Neuron (in vitro differentiated cells): Measurements from ENCODE around the gene CLIC4.
A peak's percentile ranks its signal among the peaks of the same experiment; 100 is the strongest.
"Not testable (repeated sequence)": the region's sequence is repeated elsewhere in the genome, so short reads cannot be mapped to it uniquely, and the experiment has no call there.

Experiments
- H2AFZ ChIP-seq: one replicate; pipeline ENCODE4 v1.6.1; 2013; ENCODE audit warnings: low read depth, mild to moderate bottlenecking, inconsistent platforms, low read length, moderate library complexity
- H3K27me3 ChIP-seq: one replicate; pipeline ENCODE4 v1.6.1; 2013; ENCODE audit warnings: low read length; ENCODE audit not compliant: insufficient read depth
- H3K36me3 ChIP-seq: one replicate; pipeline ENCODE4 v1.6.1; 2013; ENCODE audit warnings: low read length; ENCODE audit not compliant: insufficient read depth
- H3K4me1 ChIP-seq: one replicate; pipeline ENCODE4 v1.6.1; 2013; ENCODE audit warnings: low read length; ENCODE audit not compliant: insufficient read depth
- H3K4me3 ChIP-seq: 2 replicates; pipeline ENCODE4 v1.5.1; 2013; ENCODE audit warnings: mild to moderate bottlenecking, low read length, moderate library complexity
- H3K9me3 ChIP-seq: one replicate; pipeline ENCODE4 v1.6.1; 2013; ENCODE audit warnings: low read length

CLIC4 gene

DNA sequence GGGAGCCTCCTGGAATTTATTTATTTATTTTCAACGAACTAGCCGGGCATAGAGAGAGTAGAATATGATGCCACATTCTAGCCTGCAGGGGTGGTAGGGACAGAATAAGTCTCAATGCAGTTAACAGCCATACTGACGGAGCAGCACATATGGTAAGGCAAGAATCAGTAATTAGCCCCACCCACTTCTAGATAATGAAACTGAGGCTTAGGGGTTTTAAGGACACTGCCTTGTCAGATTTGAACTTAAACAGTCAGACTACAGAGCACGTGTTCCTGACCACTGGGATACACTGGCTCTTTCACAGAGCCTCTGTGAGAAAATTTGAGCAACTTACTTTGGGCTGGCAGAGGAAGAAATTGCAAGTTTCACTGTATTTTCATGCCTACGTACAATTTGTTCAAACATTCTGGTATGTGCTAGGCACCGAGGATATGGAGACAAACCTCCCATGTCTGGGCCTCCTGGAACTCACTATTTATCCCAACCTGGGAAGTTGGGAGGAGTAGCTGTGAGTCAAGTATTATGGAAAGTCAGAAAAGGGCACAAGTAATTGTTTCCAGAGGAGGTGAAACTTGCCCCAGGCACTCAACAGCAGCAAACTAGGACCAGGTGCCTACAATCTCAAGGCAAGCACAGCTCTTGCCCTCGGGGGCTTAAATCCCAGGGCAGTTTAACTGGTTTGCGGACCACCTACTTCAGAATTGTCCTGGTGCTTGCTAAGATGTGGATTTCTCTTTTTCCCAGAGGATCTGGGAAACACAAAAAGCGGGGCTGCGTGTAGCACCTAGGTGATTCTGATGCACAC lies 1.6 kb upstream of the CLIC4 start:
- Histone ChIP-seq H3K9me3 (no peaks in the 10 kb centered on the region), H3K4me3 (no peak overlapping the region), H3K4me1 (peaks cover 22% of the 10 kb centered on the region), H3K27me3 (no peaks in the 10 kb centered on the region), H2AFZ (no peak overlapping the region), H3K36me3 (no peaks in the 10 kb centered on the region)

DNA sequence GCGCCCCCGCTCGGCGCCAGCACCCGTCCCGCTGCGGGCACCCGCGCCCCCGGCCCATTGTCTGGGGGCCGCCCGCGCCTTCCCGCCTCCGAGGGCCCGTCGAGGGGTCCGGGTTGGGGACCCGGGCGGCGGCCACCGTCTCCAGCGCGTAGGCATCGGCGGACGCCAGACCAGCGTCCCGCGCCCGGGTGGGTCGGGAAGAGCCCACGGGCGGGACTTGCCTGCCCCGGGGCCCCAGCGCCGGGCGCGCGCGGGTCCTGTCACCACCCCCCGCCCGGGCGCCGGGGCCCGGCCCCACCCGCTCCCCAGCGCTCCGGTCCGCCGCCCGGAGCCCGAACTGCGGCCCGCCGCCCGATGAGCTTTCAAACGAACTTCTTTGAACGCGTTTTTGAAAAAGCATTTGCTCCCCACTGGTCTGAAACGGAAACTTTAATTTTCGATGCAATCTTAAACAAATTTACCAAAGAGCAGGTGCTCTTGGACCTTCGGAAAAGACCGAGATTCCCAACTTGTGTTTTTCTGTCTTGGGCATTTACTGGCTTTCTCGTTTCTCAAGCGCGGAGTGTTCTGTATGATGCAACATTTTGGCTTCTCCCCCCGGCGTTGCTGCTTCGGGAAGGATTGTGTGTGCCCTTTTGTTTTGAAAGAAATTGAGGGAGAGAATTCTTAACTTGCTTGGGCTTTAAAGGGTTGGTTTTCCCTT lies 615 bp downstream of the CLIC4 start:
- Histone ChIP-seq H3K4me3 (peak overlapping the region; percentile 95), H2AFZ (peak overlapping the region; percentile 57), H3K36me3 (peaks cover 3% of the 10 kb centered on the region), H3K27me3 (no peaks in the 10 kb centered on the region), H3K9me3 (peaks cover 4% of the 10 kb centered on the region), H3K4me1 (peaks cover 15% of the 10 kb centered on the region)

DNA sequence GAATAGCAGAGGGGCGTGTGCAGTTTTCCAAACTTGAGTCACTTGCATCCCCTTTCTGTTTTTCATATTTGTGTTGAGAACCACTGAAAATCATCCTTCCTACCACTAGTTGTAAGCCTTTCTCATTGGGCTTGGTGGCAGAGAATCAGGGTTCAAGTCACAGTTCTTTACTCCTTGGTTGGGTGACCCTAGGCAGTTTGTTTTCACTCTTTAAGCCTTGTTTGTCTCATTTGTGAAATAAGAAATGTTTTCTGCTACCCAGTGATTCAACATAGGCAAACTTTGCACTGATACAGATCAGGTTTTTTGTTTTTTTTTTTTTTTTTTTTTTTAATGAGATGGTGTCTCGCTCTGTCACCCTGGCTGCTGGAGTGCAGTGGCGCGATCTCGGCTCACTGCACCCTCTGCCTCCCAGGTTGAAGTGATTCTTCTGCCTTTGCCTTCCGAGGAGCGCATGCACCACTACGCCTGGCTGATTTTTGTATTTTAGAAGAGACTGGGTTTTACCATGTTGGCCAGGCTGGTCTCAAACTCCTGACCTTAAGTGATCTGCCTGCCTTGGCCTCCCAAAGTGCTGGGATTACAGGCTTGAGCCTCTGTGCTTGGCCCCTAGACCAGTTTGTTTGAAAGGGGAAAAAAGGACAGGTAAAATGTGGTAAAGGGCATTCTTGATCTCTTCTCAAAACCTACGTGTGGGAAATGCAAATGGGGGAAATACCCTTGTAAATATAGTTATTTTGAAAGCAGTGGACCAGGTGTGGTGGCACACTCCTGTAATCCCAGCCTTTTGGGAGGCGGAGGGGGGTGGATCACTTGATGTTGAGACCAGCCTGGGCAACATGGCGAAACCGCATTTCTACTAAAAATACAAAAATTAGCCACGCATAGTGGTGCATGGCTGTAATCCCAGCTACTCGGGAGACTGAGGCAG lies 3.2 kb downstream of the CLIC4 start:
- no peak overlapping the region for H2AFZ ChIP-seq
- peaks cover 4% of the 10 kb centered on the region for H3K9me3 ChIP-seq
- no peak overlapping the region for H3K4me3 ChIP-seq
- H3K4me1 ChIP-seq: peaks cover 14% of the 10 kb centered on the region
- no peaks in the 10 kb centered on the region for H3K27me3 ChIP-seq
- H3K36me3 ChIP-seq: peaks cover 3% of the 10 kb centered on the region

DNA sequence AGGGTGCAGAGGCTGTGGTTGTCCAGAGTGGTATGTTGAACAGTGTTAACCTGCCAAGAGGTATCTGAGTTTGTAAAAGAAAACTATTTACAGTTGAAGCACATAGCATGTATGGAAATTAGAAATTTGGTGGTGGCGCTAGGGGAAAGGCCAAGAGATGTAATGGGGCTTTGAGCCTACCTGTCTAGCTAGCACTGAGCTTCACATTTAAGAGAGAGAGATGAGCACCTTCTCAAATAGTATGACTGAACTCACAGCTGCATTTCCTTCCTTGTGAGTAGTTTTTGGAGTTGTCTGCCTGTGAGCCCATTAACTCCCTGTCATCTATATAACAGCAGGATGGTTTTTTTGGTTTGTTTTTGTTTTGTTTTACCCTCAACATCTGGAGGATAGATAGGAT lies 4.0 kb downstream of the CLIC4 start:
- Histone ChIP-seq H3K4me1 (peaks cover 8% of the 10 kb centered on the region), H3K27me3 (no peaks in the 10 kb centered on the region), H3K4me3 (no peak overlapping the region)

DNA sequence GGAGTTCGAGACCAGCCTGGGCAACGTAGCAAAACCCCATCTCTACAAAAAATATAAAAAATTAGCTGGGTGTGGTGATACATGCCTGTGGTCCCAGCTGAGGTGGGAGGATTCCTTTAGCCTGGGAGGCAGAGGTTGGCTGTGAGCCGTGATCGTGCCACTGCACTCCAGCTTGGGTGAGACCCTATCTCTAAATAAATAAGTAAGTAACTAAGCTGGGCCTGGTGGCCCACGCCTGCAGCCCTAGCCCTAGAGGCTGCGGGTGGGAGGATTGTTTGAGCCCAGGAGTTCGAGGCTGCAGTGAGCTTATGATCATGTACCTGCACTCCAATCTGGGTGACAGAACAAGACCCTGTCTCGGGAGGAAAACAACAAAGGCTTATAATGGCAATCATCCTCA lies 4.6 kb downstream of the CLIC4 start:
- Histone ChIP-seq H3K4me1 (peaks cover 8% of the 10 kb centered on the region), H3K36me3 (peaks cover 3% of the 10 kb centered on the region), H3K9me3 (peaks cover 4% of the 10 kb centered on the region), H3K27me3 (no peaks in the 10 kb centered on the region), H3K4me3 (no peak overlapping the region), H2AFZ (no peak overlapping the region)

More for the DNA sequence above, 4.0 kb downstream of the CLIC4 start:
- H3K9me3 ChIP-seq: peaks cover 4% of the 10 kb centered on the region
- no peak overlapping the region for H2AFZ ChIP-seq
- peaks cover 3% of the 10 kb centered on the region for H3K36me3 ChIP-seq

DNA sequence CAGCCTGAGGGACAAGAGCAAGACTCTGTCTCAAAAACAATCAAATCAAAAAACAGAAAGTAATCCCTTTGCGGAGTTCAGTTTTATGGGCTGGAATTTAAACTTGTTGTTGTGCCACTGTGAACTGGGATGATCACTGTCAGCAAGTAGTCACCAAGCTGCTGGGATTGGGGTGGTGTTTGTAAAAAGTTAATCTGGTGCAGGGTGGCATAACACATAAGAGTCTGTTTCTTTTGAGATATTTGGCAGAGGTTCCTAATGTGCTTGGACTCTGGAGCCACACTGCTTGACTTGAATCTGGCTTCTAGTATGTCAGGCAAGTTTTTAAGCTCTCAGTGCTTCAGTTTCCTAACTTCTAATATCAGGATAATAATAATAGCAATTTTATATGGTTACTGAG lies 6.6 kb downstream of the CLIC4 start:
- H3K4me3 ChIP-seq: no peak overlapping the region
- H3K4me1 ChIP-seq: peaks cover 5% of the 10 kb centered on the region
- peaks cover 6% of the 10 kb centered on the region for H3K9me3 ChIP-seq
- no peak overlapping the region for H2AFZ ChIP-seq
- no peaks in the 10 kb centered on the region for H3K27me3 ChIP-seq
- H3K36me3 ChIP-seq: peaks cover 3% of the 10 kb centered on the region

DNA sequence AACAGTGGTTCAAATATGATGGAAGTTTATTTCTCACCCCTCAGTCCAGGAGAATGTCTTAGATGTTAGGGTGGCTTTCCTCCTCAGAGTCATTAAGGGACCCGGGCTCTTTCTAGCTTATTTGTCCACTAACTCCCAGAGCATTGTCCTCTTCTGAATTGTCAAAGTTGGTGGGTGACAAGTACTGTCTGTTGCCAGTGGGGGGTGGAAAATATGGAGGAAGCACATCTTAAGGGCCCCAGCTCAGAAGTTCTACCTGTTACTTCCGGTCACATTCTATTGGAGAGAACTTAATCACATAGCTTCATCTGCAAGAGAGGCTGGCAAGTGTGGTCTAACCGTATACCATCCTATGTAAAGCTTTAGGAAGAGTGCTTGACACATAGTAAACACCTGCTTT lies 7.1 kb downstream of the CLIC4 start:
- Histone ChIP-seq H3K36me3 (peaks cover 5% of the 10 kb centered on the region), H3K4me1 (peaks cover 3% of the 10 kb centered on the region), H2AFZ (no peak overlapping the region), H3K9me3 (peaks cover 7% of the 10 kb centered on the region), H3K4me3 (no peak overlapping the region), H3K27me3 (no peaks in the 10 kb centered on the region)

DNA sequence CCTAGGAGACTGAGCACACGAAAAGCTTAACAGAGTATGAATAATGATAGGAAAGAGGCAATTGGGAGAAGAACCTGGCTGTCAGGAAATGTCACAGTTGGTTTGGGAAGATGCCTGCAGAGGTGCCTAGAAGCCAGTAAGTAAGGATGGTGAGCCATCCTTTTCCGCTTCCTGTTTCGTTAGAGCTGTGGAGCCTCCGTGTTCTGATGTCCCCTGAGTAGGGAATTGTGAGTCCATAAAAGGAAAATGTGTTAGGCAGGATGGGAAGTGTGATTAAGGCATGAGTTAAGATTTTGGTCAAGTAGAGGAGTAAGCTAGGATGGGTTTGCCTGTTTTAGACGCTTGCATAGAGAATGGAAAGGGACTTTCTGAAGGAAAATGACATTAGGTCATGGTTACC lies 9.0 kb downstream of the CLIC4 start:
- H3K4me1 ChIP-seq: no peaks in the 10 kb centered on the region
- H3K4me3 ChIP-seq: no peak overlapping the region
- no peak overlapping the region for H2AFZ ChIP-seq
- H3K36me3 ChIP-seq: peaks cover 5% of the 10 kb centered on the region
- peaks cover 7% of the 10 kb centered on the region for H3K9me3 ChIP-seq
- H3K27me3 ChIP-seq: no peaks in the 10 kb centered on the region

DNA sequence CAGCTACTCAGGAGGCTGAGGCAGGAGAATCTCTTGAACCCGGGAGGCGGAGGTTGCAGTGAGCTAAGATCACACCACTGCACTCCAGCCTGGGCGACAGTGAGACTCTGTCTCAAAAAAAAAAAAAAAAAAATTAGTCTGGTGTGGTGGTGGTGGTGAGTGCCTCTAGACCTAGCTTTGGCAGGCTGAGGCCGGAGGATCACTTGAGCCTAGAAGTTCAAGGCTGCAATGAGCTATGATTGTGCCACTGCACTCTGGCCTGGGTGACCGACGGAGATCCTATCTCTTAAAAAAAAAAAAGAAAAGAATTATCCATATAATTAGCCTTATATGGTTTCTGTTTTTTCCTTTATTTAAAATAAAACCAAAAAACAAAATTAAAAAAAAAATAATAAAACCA lies 10.1 kb downstream of the CLIC4 start:
- not testable (repeated sequence) for H3K9me3 ChIP-seq, H3K4me3 ChIP-seq, H3K36me3 ChIP-seq, H3K4me1 ChIP-seq, H2AFZ ChIP-seq, H3K27me3 ChIP-seq

DNA sequence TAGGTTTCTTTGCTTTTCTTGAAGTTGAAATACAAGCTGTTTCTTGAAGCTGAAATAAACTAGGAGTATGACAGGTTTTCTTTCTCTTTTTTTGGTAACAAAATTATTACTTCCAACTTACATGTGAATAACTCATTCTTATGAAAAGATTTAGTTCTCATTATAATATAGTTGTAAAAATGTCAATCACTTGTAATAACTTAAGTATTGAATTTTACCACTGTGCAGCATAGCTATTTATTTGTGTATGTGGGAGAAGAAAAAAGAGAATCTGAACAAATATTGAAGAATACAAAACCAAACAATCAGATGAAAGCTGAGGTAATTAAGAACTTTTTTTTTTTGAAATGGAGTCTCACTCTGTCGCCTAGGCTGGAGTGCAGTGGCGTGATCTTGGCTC lies 11.1 kb downstream of the CLIC4 start:
- peaks cover 5% of the 10 kb centered on the region for H3K36me3 ChIP-seq
- no peak overlapping the region for H2AFZ ChIP-seq
- no peaks in the 10 kb centered on the region for H3K27me3 ChIP-seq
- H3K4me3 ChIP-seq: no peak overlapping the region
- H3K9me3 ChIP-seq: peaks cover 3% of the 10 kb centered on the region
- H3K4me1 ChIP-seq: no peaks in the 10 kb centered on the region

DNA sequence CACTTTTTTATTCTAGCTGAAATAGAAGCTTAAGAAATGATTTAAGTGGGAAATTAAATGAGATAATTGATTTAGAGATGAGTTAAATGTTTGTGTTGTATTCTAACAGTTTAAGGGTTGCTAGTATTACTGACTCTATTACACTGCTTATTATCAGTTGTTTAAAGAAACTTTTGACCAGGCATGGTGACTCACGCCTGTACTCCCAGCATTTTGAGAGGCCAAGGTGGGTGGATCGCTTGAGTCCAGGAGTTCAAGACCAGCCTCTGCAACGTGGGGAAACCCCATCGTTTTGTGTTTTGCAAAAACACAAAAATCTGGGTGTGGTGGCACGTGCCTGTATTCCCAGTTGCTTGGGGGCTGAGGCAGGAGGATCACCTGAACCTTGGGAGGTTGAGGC lies 14.2 kb downstream of the CLIC4 start:
- Histone ChIP-seq H3K4me1 (no peaks in the 10 kb centered on the region), H2AFZ (no peak overlapping the region), H3K36me3 (peaks cover 5% of the 10 kb centered on the region), H3K9me3 (peaks cover 3% of the 10 kb centered on the region), H3K27me3 (no peaks in the 10 kb centered on the region), H3K4me3 (no peak overlapping the region)

DNA sequence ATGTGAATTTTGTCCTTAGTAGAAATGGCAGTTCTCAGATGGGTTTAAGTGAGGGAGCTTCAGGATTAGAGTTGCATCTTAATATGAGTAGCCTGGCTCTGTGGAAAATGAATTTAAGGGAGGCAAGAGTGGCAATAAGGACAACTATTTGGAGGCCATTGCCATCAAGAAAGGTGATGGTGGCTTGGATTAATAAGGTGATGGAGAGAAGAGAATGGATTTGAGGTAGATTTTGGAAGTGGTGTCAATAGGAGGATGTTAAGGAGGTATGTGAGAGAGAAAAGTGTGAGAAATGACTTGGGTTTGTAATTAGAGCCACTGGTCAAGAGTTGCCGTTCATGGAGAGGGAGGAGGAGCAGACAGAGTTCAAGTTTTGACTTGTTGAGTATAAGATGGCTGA lies 16.3 kb downstream of the CLIC4 start:
- Histone ChIP-seq H3K27me3 (no peaks in the 10 kb centered on the region), H3K4me1 (no peaks in the 10 kb centered on the region), H3K9me3 (peaks cover 2% of the 10 kb centered on the region), H3K4me3 (no peak overlapping the region), H3K36me3 (peaks cover 5% of the 10 kb centered on the region), H2AFZ (no peak overlapping the region)

DNA sequence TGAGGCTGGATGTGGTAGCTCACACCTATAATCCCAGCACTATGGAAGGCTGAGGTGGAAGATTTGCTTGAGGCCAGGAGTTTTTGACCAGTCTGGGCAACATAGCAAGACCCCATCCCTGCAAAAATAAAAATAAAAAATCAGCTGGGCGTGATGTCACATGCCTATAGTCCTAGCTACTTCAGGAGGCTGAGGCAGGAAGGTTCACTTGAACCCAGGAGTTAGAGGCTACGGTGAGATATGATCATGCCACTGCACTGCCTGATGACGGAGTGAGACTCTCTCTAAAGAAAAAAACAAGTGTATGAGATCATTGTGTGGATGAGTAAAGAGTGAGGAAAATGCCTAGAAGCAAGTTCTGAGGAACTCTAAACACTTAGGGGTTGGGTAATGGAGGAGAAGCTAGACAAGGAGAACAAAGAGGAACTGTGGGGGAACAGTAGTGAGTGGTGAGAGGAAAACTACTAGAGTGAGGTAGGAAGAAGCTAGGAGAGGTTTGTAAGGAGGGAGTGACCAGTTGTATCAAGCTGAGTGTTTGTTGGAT lies 17.0 kb downstream of the CLIC4 start:
- no peaks in the 10 kb centered on the region for H3K9me3 ChIP-seq
- peaks cover 3% of the 10 kb centered on the region for H3K36me3 ChIP-seq
- H3K27me3 ChIP-seq: no peaks in the 10 kb centered on the region
- no peak overlapping the region for H2AFZ ChIP-seq
- no peak overlapping the region for H3K4me3 ChIP-seq
- no peaks in the 10 kb centered on the region for H3K4me1 ChIP-seq
